Karpas-422 (cell line): ENCODE results near the gene ENOSF1. TPM values are rescaled to one million over a fixed set of nuclear protein-coding genes. Genes with fewer than 3 reads are reported as not detected.

Experiments used
- DNase-seq: peaks from one replicate; pipeline ENCODE4 v3.0.0-alpha.2; 2015
- H2AFZ ChIP-seq: fragments of 200-600 bp; sonication (generic); 2 replicates; pipeline ENCODE4 v1.6.1; 2014; ENCODE audit warnings: antibody characterized with exemption, low read length, mixed read lengths
- H3K27ac ChIP-seq: fragments of 200-600 bp; sonication (generic); 2 replicates; pipeline ENCODE4 v1.5.1; 2014; ENCODE audit warnings: mild to moderate bottlenecking, low read length, moderate library complexity
- H3K27me3 ChIP-seq: fragments of 200-600 bp; sonication (generic); 2 replicates; pipeline ENCODE4 v1.6.1; 2014; ENCODE audit warnings: low read length, mixed read lengths
- H3K36me3 ChIP-seq: fragments of 200-600 bp; sonication (generic); 2 replicates; pipeline ENCODE4 v1.6.1; 2014; ENCODE audit warnings: low read length, mixed read lengths; ENCODE audit not compliant: insufficient read depth
- H3K4me1 ChIP-seq: fragments of 200-600 bp; sonication (generic); 2 replicates; pipeline ENCODE4 v1.6.1; 2014; ENCODE audit warnings: mild to moderate bottlenecking, low read length, mixed read lengths
- H3K4me2 ChIP-seq: fragments of 200-600 bp; sonication (generic); 2 replicates; pipeline ENCODE4 v1.6.1; 2014; ENCODE audit warnings: low read length, low read depth, mild to moderate bottlenecking; ENCODE audit not compliant: poor library complexity, severe bottlenecking
- H3K4me3 ChIP-seq: fragments of 200-600 bp; sonication (generic); 2 replicates; pipeline ENCODE4 v1.5.1; 2014; ENCODE audit warnings: mild to moderate bottlenecking, antibody characterized with exemption, low read length, mixed read lengths
- H3K79me2 ChIP-seq: fragments of 200-600 bp; sonication (generic); 2 replicates; pipeline ENCODE4 v1.6.1; 2014; ENCODE audit warnings: mild to moderate bottlenecking, low read length, mixed read lengths
- H3K9ac ChIP-seq: fragments of 200-600 bp; sonication (generic); 2 replicates; pipeline ENCODE4 v1.6.0; 2014; ENCODE audit warnings: low read length
- H3K9me2 ChIP-seq: fragments of 200-600 bp; sonication (generic), shearing (Covaris generic); replicated peaks from 2 replicates; pipeline ENCODE4 v1.6.0; 2014; ENCODE audit warnings: mild to moderate bottlenecking, low read length, moderate library complexity; ENCODE audit not compliant: insufficient read depth
- H3K9me3 ChIP-seq: fragments of 300-700, 200-600 bp; sonication (generic); 2 replicates; pipeline ENCODE4 v1.6.1; 2014; ENCODE audit warnings: low read length, mixed read lengths
- H4K20me1 ChIP-seq: fragments of 200-600 bp; sonication (generic); 2 replicates; pipeline ENCODE4 v1.6.1; 2014; ENCODE audit warnings: mild to moderate bottlenecking, antibody characterized with exemption, low read length, low read depth; ENCODE audit not compliant: insufficient read depth
- total RNA-seq: library from RNA; depleted of rRNA; stranded (reverse); fragments of >200 nt; shearing (Covaris generic); gene quantifications from 2 replicates; pipeline ENCODE4 v1.2.3, GENCODE V29; 2014; ENCODE audit warnings: low replicate concordance

ENOSF1 gene
- total RNA-seq, 1 experiment from 2014 or later = 68.7 TPM

GRCh38 chr18:676736-677135 is 35.7 kb downstream of the ENOSF1 start:
- no peak overlapping the region for H3K4me3 ChIP-seq
- DNase-seq = no peak
- H3K4me1 ChIP-seq = no peaks in the 10 kb centered on the region
- no peak overlapping the region for H3K9ac ChIP-seq
- no peaks in the 10 kb centered on the region for H3K79me2 ChIP-seq
- H3K4me2 ChIP-seq = no peak overlapping the region
- no peaks in the 10 kb centered on the region for H3K9me3 ChIP-seq
- H3K27me3 ChIP-seq = no peaks in the 10 kb centered on the region
- no peak overlapping the region for H2AFZ ChIP-seq
- no peak overlapping the region for H3K27ac ChIP-seq
- H3K9me2 ChIP-seq = no peaks in the 10 kb centered on the region
- H3K36me3 ChIP-seq = peaks cover 28% of the 10 kb centered on the region
- H4K20me1 ChIP-seq = no peaks in the 10 kb centered on the region

DNA sequence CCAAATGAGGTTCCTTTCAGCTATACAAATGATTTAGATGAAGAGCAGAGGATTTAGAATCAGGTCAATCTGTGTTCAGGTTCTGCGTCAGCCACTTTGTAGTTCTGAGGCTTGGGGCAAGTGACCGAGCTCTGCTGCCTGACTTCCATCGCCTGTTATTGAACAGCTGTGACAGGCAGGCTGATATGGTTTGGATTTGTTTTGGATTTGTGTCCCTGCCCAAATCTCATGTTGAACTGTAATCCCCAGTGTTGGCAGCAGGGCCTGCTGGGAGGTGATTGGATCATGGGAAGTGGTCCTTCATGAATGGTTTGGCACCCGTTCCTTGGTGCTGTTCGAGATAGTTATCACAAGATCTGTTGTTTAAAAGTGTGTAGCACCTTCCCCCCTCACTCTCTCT is 36.4 kb downstream of the ENOSF1 start:
- Histone ChIP-seq H3K4me1 (no peaks in the 10 kb centered on the region), H3K27me3 (no peaks in the 10 kb centered on the region), H3K27ac (no peak overlapping the region), H3K79me2 (no peaks in the 10 kb centered on the region), H3K9me3 (no peaks in the 10 kb centered on the region), H4K20me1 (no peaks in the 10 kb centered on the region), H3K36me3 (peaks cover 28% of the 10 kb centered on the region), H3K9me2 (no peaks in the 10 kb centered on the region), H3K9ac (no peak overlapping the region), H3K4me3 (no peak overlapping the region), H2AFZ (no peak overlapping the region), H3K4me2 (no peak overlapping the region)
- no peak for DNase-seq

- no peak overlapping the region for H3K9ac ChIP-seq
Measured at GRCh38 chr18:675307-675706, 37.1 kb downstream of the ENOSF1 start.

GRCh38 chr18:673769-674168 is 38.7 kb downstream of the ENOSF1 start:
- Histone ChIP-seq H3K79me2 (peaks cover 4% of the 10 kb centered on the region; the same call in 1 of the 2 replicates), H3K27me3 (no peaks in the 10 kb centered on the region), H3K4me3 (no peak overlapping the region), H4K20me1 (no peaks in the 10 kb centered on the region), H3K4me1 (no peaks in the 10 kb centered on the region), H3K9me3 (no peaks in the 10 kb centered on the region), H3K9ac (no peak overlapping the region), H3K4me2 (no peak overlapping the region), H2AFZ (no peak overlapping the region), H3K27ac (no peak overlapping the region), H3K36me3 (peaks cover 44% of the 10 kb centered on the region), H3K9me2 (no peaks in the 10 kb centered on the region)
- no peak for DNase-seq

More at GRCh38 chr18:675307-675706, 37.1 kb downstream of the ENOSF1 start:
- H3K9me2 ChIP-seq = no peaks in the 10 kb centered on the region
- peaks cover 32% of the 10 kb centered on the region for H3K36me3 ChIP-seq
- H3K27ac ChIP-seq = no peak overlapping the region
- no peak overlapping the region for H3K4me2 ChIP-seq
- H3K4me1 ChIP-seq = no peaks in the 10 kb centered on the region
- no peak for DNase-seq
- no peak overlapping the region for H3K4me3 ChIP-seq
- H3K27me3 ChIP-seq = no peaks in the 10 kb centered on the region
- H2AFZ ChIP-seq = no peak overlapping the region
- H3K9me3 ChIP-seq = no peaks in the 10 kb centered on the region
- H4K20me1 ChIP-seq = no peaks in the 10 kb centered on the region
- no peaks in the 10 kb centered on the region for H3K79me2 ChIP-seq

- H3K9me2 ChIP-seq = no peaks in the 10 kb centered on the region
- peaks cover 48% of the 10 kb centered on the region for H3K36me3 ChIP-seq
- no peak overlapping the region for H3K9ac ChIP-seq
- no peak for DNase-seq
- H3K4me3 ChIP-seq = no peak overlapping the region
- H3K79me2 ChIP-seq = peaks cover 8% of the 10 kb centered on the region
- H2AFZ ChIP-seq = no peak overlapping the region
- H3K4me2 ChIP-seq = no peak overlapping the region
- H3K27ac ChIP-seq = no peak overlapping the region
- no peaks in the 10 kb centered on the region for H4K20me1 ChIP-seq
- H3K9me3 ChIP-seq = no peaks in the 10 kb centered on the region
- H3K27me3 ChIP-seq = no peaks in the 10 kb centered on the region
- no peaks in the 10 kb centered on the region for H3K4me1 ChIP-seq
Measured at GRCh38 chr18:673317-673716, 39.1 kb downstream of the ENOSF1 start.

GRCh38 chr18:671405-671804 is 41.0 kb downstream of the ENOSF1 start:
- H3K4me3 ChIP-seq = no peak overlapping the region
- H4K20me1 ChIP-seq = no peaks in the 10 kb centered on the region
- DNase-seq = no peak
- H3K9ac ChIP-seq = no peak overlapping the region
- no peak overlapping the region for H3K4me2 ChIP-seq
- no peak overlapping the region for H2AFZ ChIP-seq
- H3K27me3 ChIP-seq = no peaks in the 10 kb centered on the region
- H3K27ac ChIP-seq = no peak overlapping the region
- H3K4me1 ChIP-seq = no peaks in the 10 kb centered on the region
- H3K9me3 ChIP-seq = no peaks in the 10 kb centered on the region
- peaks cover 57% of the 10 kb centered on the region for H3K36me3 ChIP-seq
- H3K9me2 ChIP-seq = no peaks in the 10 kb centered on the region
- H3K79me2 ChIP-seq = peaks cover 21% of the 10 kb centered on the region

GRCh38 chr18:670522-670921 is 41.9 kb downstream of the ENOSF1 start:
- no peak for DNase-seq

DNA sequence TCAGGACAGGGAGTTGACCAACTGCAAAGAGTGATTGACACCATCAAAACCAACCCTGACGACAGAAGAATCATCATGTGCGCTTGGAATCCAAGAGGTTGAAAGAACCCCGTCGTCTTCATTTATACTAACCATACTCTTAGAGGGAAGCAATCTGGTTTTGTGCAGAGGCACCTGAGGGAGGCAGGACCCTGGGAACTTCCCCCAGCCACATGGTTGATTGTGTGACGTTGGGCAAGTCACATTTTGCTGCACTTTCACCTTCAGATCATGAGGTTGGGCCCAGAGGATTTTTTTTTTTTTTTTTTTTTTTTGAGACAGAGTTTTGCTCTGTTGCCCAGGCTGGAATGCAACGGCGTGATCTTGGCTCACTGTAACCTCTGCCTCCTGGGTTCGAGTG is 43.4 kb downstream of the ENOSF1 start:
- no peak overlapping the region for H3K27ac ChIP-seq
- H3K79me2 ChIP-seq = peaks cover 26% of the 10 kb centered on the region
- no peak overlapping the region for H3K9ac ChIP-seq
- H4K20me1 ChIP-seq = no peaks in the 10 kb centered on the region
- DNase-seq = no peak
- no peak overlapping the region for H2AFZ ChIP-seq
- no peaks in the 10 kb centered on the region for H3K9me2 ChIP-seq
- no peaks in the 10 kb centered on the region for H3K4me1 ChIP-seq
- no peaks in the 10 kb centered on the region for H3K27me3 ChIP-seq
- no peak overlapping the region for H3K4me2 ChIP-seq
- peaks cover 55% of the 10 kb centered on the region for H3K36me3 ChIP-seq
- no peak overlapping the region for H3K4me3 ChIP-seq
- no peaks in the 10 kb centered on the region for H3K9me3 ChIP-seq

More at GRCh38 chr18:670522-670921, 41.9 kb downstream of the ENOSF1 start:
- Histone ChIP-seq H3K27me3 (no peaks in the 10 kb centered on the region), H3K9me2 (no peaks in the 10 kb centered on the region), H3K4me2 (no peak overlapping the region), H2AFZ (no peak overlapping the region), H3K9me3 (no peaks in the 10 kb centered on the region), H3K4me3 (no peak overlapping the region), H4K20me1 (no peaks in the 10 kb centered on the region), H3K36me3 (peaks cover 61% of the 10 kb centered on the region), H3K79me2 (peaks cover 26% of the 10 kb centered on the region), H3K27ac (no peak overlapping the region), H3K4me1 (no peaks in the 10 kb centered on the region), H3K9ac (no peak overlapping the region)

- no peaks in the 10 kb centered on the region for H3K9me3 ChIP-seq
- no peaks in the 10 kb centered on the region for H3K4me1 ChIP-seq
- H3K79me2 ChIP-seq = peaks cover 26% of the 10 kb centered on the region
- peaks cover 48% of the 10 kb centered on the region for H3K36me3 ChIP-seq
- H3K27ac ChIP-seq = no peak overlapping the region
- H3K4me2 ChIP-seq = no peak overlapping the region
- no peaks in the 10 kb centered on the region for H3K9me2 ChIP-seq
- DNase-seq = no peak
- no peak overlapping the region for H3K4me3 ChIP-seq
- H2AFZ ChIP-seq = no peak overlapping the region
- H3K9ac ChIP-seq = no peak overlapping the region
- no peaks in the 10 kb centered on the region for H3K27me3 ChIP-seq
- H4K20me1 ChIP-seq = no peaks in the 10 kb centered on the region
Measured at GRCh38 chr18:668260-668659, 44.2 kb downstream of the ENOSF1 start.
